Skeletal muscle tissue (tissue), 4 donors: ENCODE data around the gene UGCG. TPM values are rescaled to one million over a fixed set of nuclear protein-coding genes. Genes with fewer than 3 reads are reported as not detected.
"Not testable (repeated sequence)": the region's sequence is repeated elsewhere in the genome, so short reads cannot be mapped to it uniquely, and the experiment has no call there.

Source experiments
- H3K27ac ChIP-seq: one replicate; pipeline ENCODE4 v1.7.0; 2013; ENCODE audit warnings: mild to moderate bottlenecking, low read depth, low read length, inconsistent platforms
- H3K27me3 ChIP-seq, 3 donors: one replicate each; pipeline ENCODE4 v1.7.0; 2013; ENCODE audit warnings: low read length in 3 of 3; ENCODE audit not compliant: control insufficient read depth in 3 of 3, insufficient read depth in 3 of 3
- H3K36me3 ChIP-seq, 3 donors: one replicate each; pipeline ENCODE4 v1.7.0; 2013; ENCODE audit warnings: low read length in 3 of 3; ENCODE audit not compliant: control insufficient read depth in 3 of 3, insufficient read depth in 3 of 3
- H3K4me1 ChIP-seq, 3 donors: one replicate each; pipeline ENCODE4 v1.7.0; 2013; ENCODE audit warnings: low read length in 3 of 3, mild to moderate bottlenecking in 3 of 3; ENCODE audit not compliant: control insufficient read depth in 3 of 3, insufficient read depth in 3 of 3
- H3K4me3 ChIP-seq, 3 donors: one replicate each; pipeline ENCODE4 v1.7.0; 2013; ENCODE audit warnings: low read length in 3 of 3
- H3K9ac ChIP-seq, 3 donors: one replicate each; pipeline ENCODE4 v1.7.0; 2013; ENCODE audit warnings: low read length in 3 of 3, mild to moderate bottlenecking in 3 of 3, moderate library complexity in 2 of 3, low read depth in 1 of 3
- H3K9me3 ChIP-seq, 3 donors: one replicate each; pipeline ENCODE4 v1.7.0; 2013; ENCODE audit warnings: low read length in 3 of 3; ENCODE audit not compliant: control insufficient read depth in 3 of 3
- total RNA-seq: library from RNA; depleted of rRNA; stranded (reverse); fragments of >200 nt; gene quantifications from one replicate; pipeline ENCODE4 v1.2.3, GENCODE V29; 2014
- donor health status: Osteomylitis.

Gene UGCG
- total RNA-seq, 1 donor from 2014 or later: 42.3 TPM

- Histone ChIP-seq H3K27ac (no peak overlapping the region), H3K36me3 (no peaks in the 10 kb centered on the region), H3K9ac (no peak overlapping the region), H3K4me1 (no peaks in the 10 kb centered on the region), H3K27me3 (no peaks in the 10 kb centered on the region), H3K9me3 (no peaks in the 10 kb centered on the region), H3K4me3 (no peak overlapping the region)
These were observed 25.7 kb upstream of the UGCG start for GRCh38 chr9:111870774-111871498.

- Histone ChIP-seq H3K4me3 (no peak overlapping the region), H3K9me3 (no peaks in the 10 kb centered on the region), H3K4me1 (no peaks in the 10 kb centered on the region), H3K27ac (no peak overlapping the region), H3K9ac (no peak overlapping the region), H3K27me3 (no peaks in the 10 kb centered on the region), H3K36me3 (no peaks in the 10 kb centered on the region)
These were observed 25.1 kb upstream of the UGCG start for GRCh38 chr9:111871499-111871855.

- no peak overlapping the region for H3K27ac ChIP-seq
- H3K36me3 ChIP-seq: no peaks in the 10 kb centered on the region
- no peaks in the 10 kb centered on the region for H3K27me3 ChIP-seq
- no peaks in the 10 kb centered on the region for H3K9me3 ChIP-seq
- no peak overlapping the region for H3K4me3 ChIP-seq
- no peak overlapping the region for H3K9ac ChIP-seq
- H3K4me1 ChIP-seq: no peaks in the 10 kb centered on the region
These were observed 23.7 kb upstream of the UGCG start for GRCh38 chr9:111872886-111873285.

GRCh38 chr9:111873901-111874300 lies 22.7 kb upstream of the UGCG start:
- Histone ChIP-seq H3K27me3 (no peaks in the 10 kb centered on the region), H3K4me1 (no peaks in the 10 kb centered on the region), H3K4me3 (no peak overlapping the region), H3K27ac (no peak overlapping the region), H3K36me3 (no peaks in the 10 kb centered on the region), H3K9ac (no peak overlapping the region), H3K9me3 (no peaks in the 10 kb centered on the region)

GRCh38 chr9:111874500-111874899 lies 22.1 kb upstream of the UGCG start:
- H3K9me3 ChIP-seq: no peaks in the 10 kb centered on the region
- no peak overlapping the region for H3K4me3 ChIP-seq

GRCh38 chr9:111875291-111875690 lies 21.3 kb upstream of the UGCG start:
- not testable (repeated sequence) for H3K4me3 ChIP-seq, H3K36me3 ChIP-seq, H3K27me3 ChIP-seq, H3K9me3 ChIP-seq, H3K4me1 ChIP-seq, H3K27ac ChIP-seq, H3K9ac ChIP-seq

More at GRCh38 chr9:111874500-111874899, 22.1 kb upstream of the UGCG start:
- H3K27me3 ChIP-seq: no peaks in the 10 kb centered on the region
- no peak overlapping the region for H3K27ac ChIP-seq
- H3K36me3 ChIP-seq: no peaks in the 10 kb centered on the region
- no peak overlapping the region for H3K9ac ChIP-seq
- H3K4me1 ChIP-seq: no peaks in the 10 kb centered on the region

GRCh38 chr9:111875691-111876090 lies 20.9 kb upstream of the UGCG start:
- H3K4me1 ChIP-seq, H3K4me3 ChIP-seq, H3K36me3 ChIP-seq, H3K9me3 ChIP-seq, H3K9ac ChIP-seq, H3K27ac ChIP-seq, H3K27me3 ChIP-seq: not testable (repeated sequence)

- Histone ChIP-seq H3K4me1 (no peaks in the 10 kb centered on the region), H3K36me3 (no peaks in the 10 kb centered on the region), H3K27me3 (no peaks in the 10 kb centered on the region), H3K4me3 (no peak overlapping the region), H3K9me3 (no peaks in the 10 kb centered on the region), H3K9ac (no peak overlapping the region), H3K27ac (no peak overlapping the region)
These were observed 20.4 kb upstream of the UGCG start for GRCh38 chr9:111876179-111876578.

GRCh38 chr9:111877420-111877819 lies 19.2 kb upstream of the UGCG start:
- no peaks in the 10 kb centered on the region for H3K9me3 ChIP-seq
- no peak overlapping the region for H3K9ac ChIP-seq
- H3K36me3 ChIP-seq: no peaks in the 10 kb centered on the region
- no peak overlapping the region for H3K27ac ChIP-seq
- no peak overlapping the region for H3K4me3 ChIP-seq
- H3K27me3 ChIP-seq: no peaks in the 10 kb centered on the region
- H3K4me1 ChIP-seq: no peaks in the 10 kb centered on the region

GRCh38 chr9:111878946-111879345 lies 17.7 kb upstream of the UGCG start:
- no peaks in the 10 kb centered on the region for H3K27me3 ChIP-seq
- no peaks in the 10 kb centered on the region for H3K9me3 ChIP-seq
- H3K36me3 ChIP-seq: no peaks in the 10 kb centered on the region

More at GRCh38 chr9:111878946-111879345, 17.7 kb upstream of the UGCG start:
- no peak overlapping the region for H3K27ac ChIP-seq
- H3K4me1 ChIP-seq: no peaks in the 10 kb centered on the region
- no peak overlapping the region for H3K9ac ChIP-seq
- no peak overlapping the region for H3K4me3 ChIP-seq
